ENCODE measurements around the gene FAM174C.

GRCh38 chr19:1285737-1286360 is 10.5 kb downstream of the FAM174C start, which contains the start of gene EFNA2:
- TF ChIP-seq CTCF (IDR thresholded peaks at IDR 0.05; ENCODE audit: insufficient read depth, low read length, poor library complexity, severe bottlenecking) (no peak), EZH2phosphoT487 (conservative IDR thresholded peaks at IDR 0.05; ENCODE audit: low read length) (no peak)
